HG02840 (cell line): Measurements from ENCODE around the gene MCF2L.

Source experiments
- ATAC-seq: cut with Tn5 transposase; IDR thresholded peaks from one replicate; pipeline ENCODE4 v1.9.1; 2021; ENCODE audit warnings: mild to moderate bottlenecking, moderate library complexity, moderate number of reproducible peaks; ENCODE audit not compliant: unreplicated experiment, low FRiP score

The MCF2L gene

DNA sequence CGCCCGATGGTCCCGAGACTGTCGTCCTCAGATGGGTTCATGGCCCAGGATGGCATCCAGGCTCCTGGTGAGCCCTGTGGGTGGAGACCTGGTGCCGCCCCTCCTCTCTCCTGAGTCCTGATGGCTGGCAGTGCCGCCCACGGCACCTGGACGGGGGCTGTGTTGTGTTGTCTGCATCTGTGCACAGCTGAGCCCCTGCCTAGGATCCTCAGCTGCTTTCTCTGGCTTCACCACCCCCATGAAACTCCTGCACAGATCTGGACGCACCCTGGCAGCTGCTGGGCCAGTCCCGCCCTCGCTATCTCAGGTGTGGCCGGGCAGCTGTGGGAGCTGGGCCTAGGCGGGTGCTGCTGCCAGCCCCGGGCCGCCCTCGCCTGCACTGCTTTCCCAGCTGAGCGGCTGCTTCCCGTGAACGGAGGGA, 27.7 kb downstream of the MCF2L start:
- ATAC-seq, result no peak

DNA sequence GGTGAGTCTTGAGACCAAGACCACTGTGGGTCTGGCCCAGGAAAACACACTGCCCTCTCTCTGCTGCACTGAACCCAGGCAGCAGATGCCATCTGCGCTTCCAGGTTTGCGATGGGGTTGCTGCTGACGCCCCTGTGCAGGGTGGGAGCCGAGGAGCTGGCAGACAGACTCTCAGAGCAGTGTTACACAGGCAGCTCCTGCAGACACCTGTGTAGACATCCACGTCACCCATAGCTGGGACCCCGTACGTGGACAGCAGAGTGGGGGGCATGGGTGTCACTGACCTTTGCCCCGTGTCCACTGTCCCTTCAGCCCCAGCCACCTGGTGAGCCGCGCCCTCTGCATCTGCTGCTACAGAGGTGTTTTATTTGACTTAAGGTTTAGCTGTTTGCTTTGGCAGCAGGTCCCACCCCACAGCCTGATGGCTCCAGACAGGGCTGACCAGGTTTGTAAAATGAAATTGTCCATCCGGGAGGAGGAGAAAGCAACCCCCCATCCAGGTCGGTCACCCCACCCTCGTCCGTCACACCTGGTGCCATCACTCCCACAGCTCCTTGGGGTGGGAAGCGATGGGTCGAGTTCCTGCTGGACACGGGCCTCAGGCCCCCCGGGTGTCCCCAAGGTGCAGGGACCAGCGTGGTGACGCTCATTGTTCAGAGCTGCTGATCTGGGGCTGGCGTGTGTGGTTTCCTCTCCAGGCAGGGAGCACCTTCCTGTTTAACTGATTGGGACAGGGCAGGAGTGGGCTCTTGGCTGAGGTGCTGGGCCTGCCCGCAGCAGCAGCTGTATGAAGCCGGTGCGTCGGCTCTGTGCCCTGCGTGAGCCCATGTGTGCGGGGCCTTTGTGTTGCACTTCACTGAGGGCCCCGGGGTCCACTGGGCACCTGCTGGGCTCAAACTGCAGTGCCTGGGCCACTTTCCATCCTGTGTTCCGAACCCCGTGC, 28.4 kb downstream of the MCF2L start:
- ATAC-seq, result no peak

DNA sequence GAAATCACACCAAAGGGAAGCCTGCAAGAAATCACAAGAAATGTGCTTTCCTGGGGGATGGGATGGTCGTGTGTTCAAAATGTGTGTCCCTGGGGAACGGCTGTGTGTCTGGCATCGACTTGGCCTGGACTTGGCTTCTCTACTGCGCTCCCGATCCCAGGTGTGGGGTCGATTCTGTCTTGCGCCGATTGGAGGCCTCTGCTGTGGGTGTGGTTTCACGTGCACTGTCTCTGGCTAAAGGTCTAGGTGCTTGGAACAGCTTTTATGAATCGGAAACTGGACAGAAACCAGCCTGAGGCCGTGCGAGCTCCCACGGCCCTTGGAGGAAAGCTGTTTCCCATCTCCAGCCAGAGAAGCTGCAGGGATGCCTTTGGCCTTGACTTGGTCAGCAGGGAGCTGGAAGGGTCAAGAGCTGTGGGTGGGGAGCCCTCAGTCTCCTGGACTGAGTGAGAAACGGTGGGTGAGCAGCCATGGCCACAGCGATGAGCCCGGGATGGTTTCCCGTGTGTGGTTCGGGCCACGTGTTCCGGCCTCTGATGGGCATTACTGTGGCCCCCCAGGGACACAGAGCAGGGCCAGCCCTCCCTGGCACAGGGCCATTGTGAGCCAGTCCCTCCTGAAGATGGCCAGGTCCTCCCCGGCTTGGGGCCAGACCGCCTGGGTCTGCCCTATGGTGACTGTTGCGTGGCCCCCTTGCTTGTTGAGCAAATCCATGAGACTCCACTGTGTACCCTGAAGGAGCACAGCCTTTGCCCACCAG, 29.7 kb downstream of the MCF2L start:
- no peak for ATAC-seq

- no peak for ATAC-seq
Measured at GRCh38 chr13:112999414-113000177, 30.6 kb downstream of the MCF2L start.

DNA sequence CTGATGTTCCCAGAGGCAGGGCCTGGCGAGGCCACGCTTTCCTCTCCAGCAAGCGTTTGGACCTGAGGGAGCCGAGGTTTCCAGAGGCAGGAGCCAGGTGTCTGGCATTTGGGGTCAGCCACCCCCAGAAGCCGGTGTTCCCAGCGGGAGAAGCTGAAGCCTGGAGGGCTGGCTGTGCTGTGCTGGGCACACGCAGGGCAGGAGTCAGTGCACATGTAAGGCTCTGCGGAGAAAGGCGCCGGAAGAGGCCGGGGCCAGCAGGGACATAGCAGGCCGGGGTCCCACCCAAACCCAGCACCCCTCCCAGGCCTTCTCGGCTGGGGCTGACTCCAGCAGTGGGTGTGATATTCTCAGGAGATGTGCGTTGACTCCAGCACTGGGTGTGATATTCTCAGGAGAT, 31.6 kb downstream of the MCF2L start:
- ATAC-seq, result no peak

GRCh38 chr13:113001241-113002140, 32.5 kb downstream of the MCF2L start:
- ATAC-seq, result no peak

DNA sequence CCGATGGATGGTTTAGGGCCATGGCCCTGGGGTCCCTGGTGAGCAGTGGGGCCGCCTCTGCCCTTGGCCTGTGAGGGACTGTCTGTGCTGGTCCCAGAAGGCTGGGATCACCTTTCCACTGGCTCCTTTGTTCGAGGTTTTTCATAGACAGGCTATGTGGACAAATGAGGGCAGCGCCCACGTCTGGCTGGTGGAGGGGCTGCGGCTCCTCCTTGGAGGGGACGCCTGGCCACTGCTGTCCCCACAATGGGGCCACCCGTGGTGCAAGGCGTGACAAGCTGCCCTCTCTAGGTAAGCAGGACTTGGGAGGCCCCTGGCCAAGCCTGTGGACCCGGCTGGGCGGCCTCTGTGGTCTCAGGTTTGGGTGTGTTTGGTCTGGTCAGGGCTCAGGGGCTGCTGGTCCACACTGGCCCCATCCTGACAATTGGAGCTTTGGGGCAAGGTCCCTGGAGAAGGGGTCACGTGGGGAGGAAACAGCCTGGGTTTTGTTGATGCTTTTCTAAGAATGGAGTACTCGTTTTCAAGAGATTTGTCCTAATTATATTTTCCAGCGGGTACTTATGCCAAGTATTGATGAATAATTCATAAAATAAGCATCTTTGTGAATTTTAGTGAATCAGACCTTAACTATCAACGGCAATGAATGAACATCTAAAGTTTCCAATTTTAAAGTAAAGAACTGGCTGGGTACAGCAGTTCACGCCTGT, 33.3 kb downstream of the MCF2L start:
- no peak for ATAC-seq

- ATAC-seq, result no peak
Measured at GRCh38 chr13:113002913-113003290, 33.9 kb downstream of the MCF2L start.

GRCh38 chr13:113004126-113004525, 35.1 kb downstream of the MCF2L start:
- ATAC-seq, result no peak

DNA sequence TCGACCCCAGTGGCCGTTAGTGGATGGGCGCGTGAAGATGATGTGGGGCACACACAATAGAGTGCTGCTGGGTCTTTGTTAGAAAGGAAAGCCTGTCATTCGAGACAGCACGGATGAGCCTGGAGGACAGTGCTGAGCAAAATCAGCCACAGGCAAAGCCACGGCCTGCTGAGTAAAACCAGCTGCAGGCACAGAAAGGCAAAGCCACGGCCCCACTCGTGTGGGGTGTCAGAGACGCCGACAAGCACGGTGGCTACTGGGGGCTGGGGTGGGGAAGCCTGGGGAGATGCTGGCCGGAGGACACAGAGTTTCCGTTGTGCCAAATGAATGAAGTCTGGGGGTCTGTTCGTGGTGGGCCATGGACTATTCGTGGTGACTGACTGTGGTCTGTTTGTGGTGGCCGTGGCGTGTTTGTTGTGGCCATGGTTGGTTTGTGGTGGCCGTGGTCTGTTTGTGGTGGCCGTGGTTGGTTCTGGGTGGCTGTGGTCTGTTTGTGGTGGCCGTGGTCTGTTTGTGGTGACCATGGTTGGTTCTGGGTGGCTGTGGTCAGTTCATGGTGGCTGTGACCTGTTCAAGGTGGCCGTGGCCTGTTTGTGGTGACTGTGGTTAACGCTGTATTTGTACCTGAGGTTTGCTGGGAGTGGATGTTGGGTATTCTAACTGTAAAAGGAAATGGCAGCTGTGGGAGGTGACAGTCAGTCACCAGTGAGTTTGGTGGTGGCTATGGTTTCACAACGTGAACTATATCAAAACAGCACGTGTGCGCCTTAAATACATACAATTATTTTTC, 36.3 kb downstream of the MCF2L start:
- no peak for ATAC-seq

DNA sequence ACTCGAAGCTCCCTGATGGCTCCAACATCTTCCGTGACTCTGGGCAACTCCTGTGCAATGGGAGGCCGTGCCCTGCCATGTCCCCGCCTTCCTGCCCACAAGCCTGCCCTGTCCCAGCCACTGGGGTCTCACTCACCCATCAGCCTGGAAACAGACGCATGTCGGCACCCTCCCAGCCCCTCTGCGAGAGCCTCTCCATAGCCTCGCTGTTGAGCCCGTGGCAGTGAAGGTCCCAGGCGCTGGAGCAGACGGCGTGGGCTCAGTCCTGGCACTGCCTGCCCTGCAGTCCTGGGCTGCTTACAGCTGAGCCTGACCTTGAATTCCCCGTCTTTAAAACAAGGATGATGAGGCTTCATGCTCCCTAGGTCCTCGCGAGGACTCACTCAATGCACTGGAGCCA, 37.0 kb downstream of the MCF2L start:
- no peak for ATAC-seq

DNA sequence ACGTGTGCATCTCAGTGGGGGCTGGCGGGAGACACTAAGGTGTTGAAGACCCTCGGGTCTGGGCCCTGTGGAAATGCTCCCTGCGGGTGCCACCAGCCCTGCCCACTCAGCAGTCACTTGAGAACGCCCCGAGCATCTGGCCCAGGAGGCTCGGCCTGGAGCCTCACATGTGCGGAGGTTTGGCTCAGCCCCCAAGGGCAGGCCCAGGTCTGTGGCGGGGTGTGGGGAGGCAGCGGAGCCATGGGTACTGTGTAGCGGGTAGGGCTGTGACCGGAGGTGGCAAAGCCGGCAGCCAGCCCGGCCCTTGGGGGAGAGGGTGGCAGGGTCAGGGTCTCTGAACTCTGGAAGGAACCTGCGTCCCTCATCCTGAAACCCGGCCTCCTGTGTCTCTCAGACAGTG, 37.6 kb downstream of the MCF2L start:
- ATAC-seq, result no peak

GRCh38 chr13:113008851-113009250, 39.8 kb downstream of the MCF2L start:
- ATAC-seq, result no peak

GRCh38 chr13:113009743-113010509, 40.9 kb downstream of the MCF2L start:
- ATAC-seq, result no peak

DNA sequence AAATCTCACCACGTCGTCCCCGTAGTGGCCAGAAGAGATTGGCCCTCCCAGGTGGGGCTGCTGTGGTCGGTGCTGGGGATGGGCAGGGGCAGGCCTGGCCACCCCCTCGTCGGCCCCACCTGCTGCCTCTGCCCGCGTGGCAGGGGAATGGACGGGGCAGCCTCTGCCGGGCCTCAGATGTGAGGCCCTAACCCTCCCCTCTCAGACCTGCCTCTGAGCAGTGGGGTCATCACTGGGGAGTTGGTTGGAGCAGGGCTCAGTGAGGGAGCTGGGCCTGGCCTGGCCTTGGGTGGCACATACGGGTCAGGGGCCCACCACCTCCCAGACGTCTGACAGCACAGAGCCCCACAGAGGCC, 41.5 kb downstream of the MCF2L start:
- no peak for ATAC-seq

DNA sequence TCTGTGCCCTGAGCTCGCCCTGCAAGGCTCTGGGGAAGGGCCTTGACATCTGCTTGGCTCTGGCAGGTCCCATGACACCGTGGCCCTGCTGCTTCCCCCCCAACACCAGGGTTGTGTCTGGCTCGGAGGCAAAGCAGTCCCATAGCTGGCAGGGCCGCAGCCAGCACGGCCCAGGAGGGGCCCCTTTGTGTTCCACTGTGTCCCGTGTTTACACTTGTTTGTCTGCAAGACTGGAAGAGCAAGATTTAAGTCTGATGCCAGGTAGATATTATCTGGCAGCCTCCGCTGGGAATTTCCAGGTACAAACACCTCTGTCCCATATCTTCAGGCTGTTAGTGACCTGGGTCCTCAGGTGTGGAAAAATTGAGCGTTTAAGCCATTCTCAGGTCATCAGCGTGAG, 44.3 kb downstream of the MCF2L start:
- no peak for ATAC-seq

GRCh38 chr13:113013878-113014751, 45.1 kb downstream of the MCF2L start:
- no peak for ATAC-seq
